Suprapubic skin (tissue), 4 donors: ENCODE results near the gene ATP9B. TPM values are rescaled to one million over a fixed set of nuclear protein-coding genes. Genes with fewer than 3 reads are reported as not detected.

Source experiments
- DNase-seq, 2 donors: peaks; one replicate each; pipeline ENCODE4 v3.0.0-alpha.2; 2019; ENCODE audit warnings: low spot score in 2 of 2
- H3K27ac ChIP-seq: fragments of 200-600 bp; sonication (generic); one replicate; pipeline ENCODE4 v1.5.1; 2019
- H3K27me3 ChIP-seq: fragments of 200-600 bp; sonication (generic); one replicate; pipeline ENCODE4 v1.5.1; 2019
- H3K36me3 ChIP-seq: fragments of 200-600 bp; sonication (generic); one replicate; pipeline ENCODE4 v1.5.1; 2019
- H3K4me1 ChIP-seq: fragments of 200-600 bp; sonication (generic); one replicate; pipeline ENCODE4 v1.5.1; 2019
- H3K4me3 ChIP-seq: fragments of 200-600 bp; sonication (generic); one replicate; pipeline ENCODE4 v1.5.1; 2019; ENCODE audit warnings: mild to moderate bottlenecking
- H3K9me3 ChIP-seq: fragments of 200-600 bp; sonication (generic); one replicate; pipeline ENCODE4 v1.5.1; 2019
- CTCF ChIP-seq, 2 donors: fragments of 200-600 bp in 1 of 2; fragments of 450-650 bp in 1 of 2; sonication (generic) in 1 of 2; IDR thresholded peaks; one replicate each; pipeline ENCODE4 v1.5.1; 2016 to 2019; ENCODE audit warnings: antibody characterized with exemption in 2 of 2, mild to moderate bottlenecking in 1 of 2, moderate library complexity in 1 of 2
- EP300 ChIP-seq: sonication (generic); formaldehyde crosslinking; IDR thresholded peaks from one replicate; pipeline ENCODE4 v1.6.1; 2017; ENCODE audit warnings: antibody characterized with exemption
- POLR2A ChIP-seq, 2 donors: fragments of 450-650 bp; IDR thresholded peaks; one replicate each; pipeline ENCODE4 v1.6.1; 2017; ENCODE audit warnings: antibody characterized with exemption in 2 of 2, mild to moderate bottlenecking in 2 of 2, moderate library complexity in 2 of 2
- POLR2AphosphoS5 ChIP-seq, 3 donors: sonication (generic); formaldehyde crosslinking; IDR thresholded peaks; one replicate each; pipeline ENCODE4 v1.6.1; 2017; ENCODE audit warnings: antibody characterized with exemption in 3 of 3
- WGBS: methylation state at CpG from one replicate; pipeline ENCODE4 v1.1.5; 2018; 5-methylcytosine and 5-hydroxymethylcytosine counted together
- total RNA-seq, 4 donors: library from RNA; depleted of rRNA; stranded (reverse); fragments of >200 nt; gene quantifications; one replicate each; pipeline ENCODE4 v1.1.0, GENCODE V29; 2016

ATP9B gene
- total RNA-seq, 4 donors from 2014 or later, result 30.2 to 109 (median 37.4) TPM

DNA sequence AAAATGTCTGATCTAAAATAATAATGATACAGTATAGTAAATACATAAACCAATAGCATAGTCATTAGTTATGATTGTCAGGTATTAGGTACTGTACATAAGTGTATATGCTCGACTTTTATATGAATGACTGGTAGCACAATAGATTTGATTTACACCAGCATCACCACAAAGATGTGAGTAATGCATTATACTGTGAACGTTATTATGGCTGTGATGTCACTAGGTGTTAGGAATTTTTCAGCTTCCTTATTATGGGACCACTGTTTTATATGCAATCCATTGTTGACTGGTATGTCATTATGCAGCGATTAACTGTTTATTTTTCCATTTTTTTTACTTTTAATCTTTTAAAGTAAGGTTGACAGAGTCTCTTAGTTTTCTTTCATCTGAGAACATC is 23.7 kb downstream of the ATP9B start:
- Histone ChIP-seq H3K27me3 (no peaks in the 10 kb centered on the region), H3K27ac (no peak overlapping the region), H3K4me1 (peaks cover 13% of the 10 kb centered on the region), H3K9me3 (no peaks in the 10 kb centered on the region), H3K4me3 (no peak overlapping the region), H3K36me3 (no peaks in the 10 kb centered on the region)
- no peak for DNase-seq
- 76% methylated on average over 3 of the region's 3 CpGs for WGBS
- TF ChIP-seq POLR2AphosphoS5 (IDR thresholded peaks at IDR 0.05), result no peak
- TF ChIP-seq EP300, result no peak
- TF ChIP-seq CTCF (IDR thresholded peaks at IDR 0.05), result no peak
- TF ChIP-seq POLR2A (IDR thresholded peaks at IDR 0.05), result no peak

DNA sequence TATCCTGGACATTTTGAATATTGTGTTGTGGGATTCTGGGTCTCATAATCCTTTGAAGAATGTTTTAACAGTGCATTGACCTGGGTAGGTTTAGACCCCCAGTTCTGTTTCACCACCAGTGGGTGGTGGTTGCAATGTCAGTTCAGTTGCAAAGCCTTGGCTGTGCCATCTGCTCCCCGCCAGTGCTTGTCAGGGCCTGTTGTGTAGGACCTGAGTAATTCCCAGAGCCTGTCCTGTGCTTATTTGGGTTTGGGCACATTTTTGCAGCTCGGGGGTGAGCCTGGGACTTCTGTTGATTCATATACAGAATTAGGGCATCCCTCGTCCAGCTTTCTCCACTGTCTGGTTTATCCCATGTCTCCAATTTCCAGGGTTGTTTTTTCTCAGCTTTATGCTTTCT is 24.8 kb downstream of the ATP9B start:
- no peak for DNase-seq
- no peak overlapping the region for H3K4me3 ChIP-seq
- TF ChIP-seq POLR2AphosphoS5 (IDR thresholded peaks at IDR 0.05) (no peak), CTCF (IDR thresholded peaks at IDR 0.05) (no peak), EP300 (no peak), POLR2A (IDR thresholded peaks at IDR 0.05) (no peak)
- H3K27me3 ChIP-seq, result no peaks in the 10 kb centered on the region
- H3K9me3 ChIP-seq, result no peaks in the 10 kb centered on the region
- no peak overlapping the region for H3K27ac ChIP-seq
- peaks cover 13% of the 10 kb centered on the region for H3K4me1 ChIP-seq
- 74% methylated on average over 3 of the region's 3 CpGs for WGBS
- peaks cover 2% of the 10 kb centered on the region for H3K36me3 ChIP-seq

DNA sequence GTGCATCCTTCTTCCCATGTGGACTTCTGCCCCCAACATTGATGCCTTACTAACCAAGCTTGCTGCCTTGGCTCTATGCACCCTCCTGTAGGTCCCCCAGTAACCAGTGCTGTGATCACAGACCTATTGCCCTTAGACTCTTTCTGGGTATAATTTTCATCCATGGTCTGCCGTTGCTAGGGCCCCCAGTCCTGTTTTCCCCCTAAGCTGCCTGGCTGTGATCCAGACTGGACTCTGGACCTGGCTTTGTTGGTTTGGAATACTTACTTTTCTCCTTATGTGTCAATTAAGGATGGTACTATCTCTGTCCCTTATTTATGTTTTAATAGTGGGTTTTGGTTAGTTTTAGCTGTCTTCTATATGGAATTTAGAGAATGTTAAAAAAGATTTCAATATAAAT is 26.0 kb downstream of the ATP9B start:
- 68% methylated on average over 1 of the region's 1 CpG for WGBS
- no peak overlapping the region for H3K4me3 ChIP-seq
- TF ChIP-seq POLR2A (IDR thresholded peaks at IDR 0.05), result no peak
- no peak for TF ChIP-seq CTCF (IDR thresholded peaks at IDR 0.05)
- TF ChIP-seq POLR2AphosphoS5 (IDR thresholded peaks at IDR 0.05), result no peak
- no peak for TF ChIP-seq EP300
- peaks cover 13% of the 10 kb centered on the region for H3K4me1 ChIP-seq
- peaks cover 12% of the 10 kb centered on the region for H3K36me3 ChIP-seq
- H3K27me3 ChIP-seq, result no peaks in the 10 kb centered on the region
- H3K9me3 ChIP-seq, result no peaks in the 10 kb centered on the region
- no peak for DNase-seq
- no peak overlapping the region for H3K27ac ChIP-seq

DNA sequence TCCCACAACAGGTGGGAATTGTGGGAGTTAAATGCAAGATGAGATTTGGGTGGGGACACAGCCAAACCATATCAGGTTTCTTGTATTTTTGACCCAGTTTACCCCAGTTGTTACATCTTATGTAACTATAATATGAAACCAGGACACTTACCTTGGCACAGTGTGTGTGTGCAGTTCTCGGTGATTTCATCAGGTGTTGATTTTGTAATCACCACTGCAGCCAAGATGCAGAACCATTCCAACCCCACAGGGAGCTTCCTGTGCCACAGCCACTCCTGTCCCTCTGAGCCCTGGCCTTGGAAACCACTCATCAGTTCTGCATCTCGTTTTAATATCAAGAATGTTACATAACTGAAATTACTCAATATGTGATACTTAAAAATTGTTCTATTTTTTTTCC is 31.8 kb downstream of the ATP9B start:
- TF ChIP-seq POLR2AphosphoS5 (IDR thresholded peaks at IDR 0.05) (no peak), CTCF (IDR thresholded peaks at IDR 0.05) (no peak), POLR2A (IDR thresholded peaks at IDR 0.05) (no peak), EP300 (no peak)
- no peak for DNase-seq
- H3K4me3 ChIP-seq, result no peak overlapping the region
- H3K27ac ChIP-seq, result no peak overlapping the region
- no peaks in the 10 kb centered on the region for H3K4me1 ChIP-seq
- H3K9me3 ChIP-seq, result no peaks in the 10 kb centered on the region
- no peaks in the 10 kb centered on the region for H3K27me3 ChIP-seq
- WGBS, result 62% methylated on average over 2 of the region's 2 CpGs
- peaks cover 12% of the 10 kb centered on the region for H3K36me3 ChIP-seq

DNA sequence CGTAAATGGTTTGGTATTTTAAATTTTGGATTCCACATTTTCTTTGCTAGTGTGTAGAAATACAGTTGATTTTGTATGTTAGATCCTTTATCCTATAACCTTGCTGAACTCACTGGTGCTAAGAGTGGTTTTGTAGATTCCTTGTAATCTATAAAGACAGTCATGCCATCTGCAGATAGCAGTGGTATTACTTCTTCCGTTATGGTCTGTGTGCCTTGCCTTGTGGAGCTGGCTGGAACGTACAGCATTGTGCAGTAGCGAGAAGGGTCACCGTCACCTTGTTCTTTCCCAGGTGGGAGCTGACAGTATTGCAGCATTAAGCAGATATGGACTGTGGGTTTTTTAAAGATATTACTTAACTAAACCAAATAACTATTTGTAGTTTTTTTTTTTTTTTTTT is 33.7 kb downstream of the ATP9B start:
- H3K36me3 ChIP-seq, result peaks cover 12% of the 10 kb centered on the region
- no peak overlapping the region for H3K4me3 ChIP-seq
- TF ChIP-seq EP300, result no peak
- no peak for TF ChIP-seq POLR2A (IDR thresholded peaks at IDR 0.05)
- no peak for TF ChIP-seq POLR2AphosphoS5 (IDR thresholded peaks at IDR 0.05)
- TF ChIP-seq CTCF (IDR thresholded peaks at IDR 0.05), result no peak
- WGBS, result 98% methylated on average over 5 of the region's 5 CpGs
- H3K27ac ChIP-seq, result no peak overlapping the region
- no peaks in the 10 kb centered on the region for H3K27me3 ChIP-seq
- no peaks in the 10 kb centered on the region for H3K9me3 ChIP-seq
- no peak for DNase-seq
- peaks cover 2% of the 10 kb centered on the region for H3K4me1 ChIP-seq
